Measurements from ENCODE around the gene EPC2. TPM values are rescaled to one million over a fixed set of nuclear protein-coding genes. Genes with fewer than 3 reads are reported as not detected.
"Not testable (repeated sequence)": the region's sequence is repeated elsewhere in the genome, so short reads cannot be mapped to it uniquely, and the experiment has no call there.

EPC2 gene
- total RNA-seq, 4 donors from 2014 or later, result 13.1 to 21.8 (median 14.6) TPM

GRCh38 chr2:148660999-148661398 lies 16.4 kb downstream of the EPC2 start:
- ATAC-seq (no peak), DNase-seq (no peak)
- Histone ChIP-seq H3K4me3 (no peak overlapping the region), H3K4me1 (peaks cover 41 to 48% of the 10 kb centered on the region in 2 donors), H3K27me3 (no peaks in the 10 kb centered on the region), H3K9me3 (no peaks in the 10 kb centered on the region), H3K36me3 (no peaks in the 10 kb centered on the region), H3K27ac (no peak overlapping the region)
- intact Hi-C loops (cut with DNase I; ENCODE audit: low total_unique reads), result no loop called here
- in situ Hi-C loops (cut with MboI; ENCODE audit: low sequenced_read_pairs in 4 of 4), result no loop called here
- TF ChIP-seq CTCF (IDR thresholded peaks at IDR 0.05 in 4 of 5, conservative IDR thresholded peaks at IDR 0.05 in 1 of 5), result no peak
- no peak for TF ChIP-seq POLR2A (IDR thresholded peaks at IDR 0.05)

- H3K9me3 ChIP-seq; H3K27me3 ChIP-seq; ATAC-seq; DNase-seq; H3K4me3 ChIP-seq; in situ Hi-C loops (cut with MboI; ENCODE audit: low sequenced_read_pairs in 4 of 4); H3K36me3 ChIP-seq; intact Hi-C loops (cut with DNase I; ENCODE audit: low total_unique reads); H3K27ac ChIP-seq: not testable (repeated sequence)
- H3K4me1 ChIP-seq, result peaks cover 27 to 45% of the 10 kb centered on the region in 2 donors
These were observed 17.8 kb downstream of the EPC2 start for GRCh38 chr2:148662332-148662731.

- ATAC-seq (no peak), DNase-seq (no peak)
- Histone ChIP-seq H3K27ac (no peak overlapping the region), H3K27me3 (no peaks in the 10 kb centered on the region), H3K4me3 (no peak overlapping the region), H3K36me3 (no peaks in the 10 kb centered on the region), H3K9me3 (no peaks in the 10 kb centered on the region), H3K4me1 (peaks cover 18 to 39% of the 10 kb centered on the region in 2 donors)
- intact Hi-C loops (cut with DNase I; ENCODE audit: low total_unique reads) (no loop called here), in situ Hi-C loops (cut with MboI; ENCODE audit: low sequenced_read_pairs in 4 of 4) (no loop called here)
- no peak for TF ChIP-seq POLR2A (IDR thresholded peaks at IDR 0.05)
- no peak for TF ChIP-seq CTCF (IDR thresholded peaks at IDR 0.05 in 4 of 5, conservative IDR thresholded peaks at IDR 0.05 in 1 of 5)
These were observed 19.7 kb downstream of the EPC2 start for GRCh38 chr2:148664229-148664628.

GRCh38 chr2:148666555-148666954 lies 22.0 kb downstream of the EPC2 start:
- intact Hi-C loops (cut with DNase I; ENCODE audit: low total_unique reads), result no loop called here
- Histone ChIP-seq H3K4me3 (no peak overlapping the region), H3K27ac (no peak overlapping the region), H3K36me3 (no peaks in the 10 kb centered on the region), H3K9me3 (no peaks in the 10 kb centered on the region), H3K4me1 (peaks cover 15 to 29% of the 10 kb centered on the region in 2 donors), H3K27me3 (no peaks in the 10 kb centered on the region)
- ATAC-seq (no peak), DNase-seq (no peak)
- no peak for TF ChIP-seq POLR2A (IDR thresholded peaks at IDR 0.05)
- no peak for TF ChIP-seq CTCF (IDR thresholded peaks at IDR 0.05 in 4 of 5, conservative IDR thresholded peaks at IDR 0.05 in 1 of 5)
- in situ Hi-C loops (cut with MboI; ENCODE audit: low sequenced_read_pairs in 4 of 4), result no loop called here

- Histone ChIP-seq H3K4me1 (peaks cover 15 to 33% of the 10 kb centered on the region in 2 donors), H3K9me3 (no peaks in the 10 kb centered on the region), H3K4me3 (no peak overlapping the region), H3K27me3 (no peaks in the 10 kb centered on the region), H3K36me3 (no peaks in the 10 kb centered on the region), H3K27ac (no peak overlapping the region)
- in situ Hi-C loops (cut with MboI; ENCODE audit: low sequenced_read_pairs in 4 of 4) (no loop called here), intact Hi-C loops (cut with DNase I; ENCODE audit: low total_unique reads) (no loop called here)
- ATAC-seq (no peak), DNase-seq (no peak)
- TF ChIP-seq POLR2A (IDR thresholded peaks at IDR 0.05) (no peak), CTCF (IDR thresholded peaks at IDR 0.05 in 4 of 5, conservative IDR thresholded peaks at IDR 0.05 in 1 of 5) (no peak)
These were observed 22.7 kb downstream of the EPC2 start for GRCh38 chr2:148667113-148667836.
